ENCODE measurements around the gene ZDHHC4. TPM values are rescaled to one million over a fixed set of nuclear protein-coding genes. Genes with fewer than 3 reads are reported as not detected.

Gene ZDHHC4
- polyA plus RNA-seq, 2 of the 4 experiments (the other 2 are of a cell fraction) = 42.8 to 118 TPM

GRCh38 chr7:6529643-6530042 is 47.6 kb upstream of the ZDHHC4 start:
- H3K27ac ChIP-seq = no peak overlapping the region
- no peak overlapping the region for H3K4me2 ChIP-seq
- H3K4me1 ChIP-seq = no peaks in the 10 kb centered on the region
- TF ChIP-seq CBX8 (IDR thresholded peaks at IDR 0.05) = no peak
- no peak for TF ChIP-seq RAD21 (conservative IDR thresholded peaks at IDR 0.05 in 1 of 2, IDR thresholded peaks at IDR 0.05 in 1 of 2)
- no peak for TF ChIP-seq USF2 (IDR thresholded peaks at IDR 0.05)
- TF ChIP-seq KDM1A (IDR thresholded peaks at IDR 0.05; ENCODE audit: low read depth) = no peak
- no peak for TF ChIP-seq RCOR1 (IDR thresholded peaks at IDR 0.05; ENCODE audit: low read depth, low read length)
- TF ChIP-seq HES2 (IDR thresholded peaks at IDR 0.05) = no peak
- no peak for TF ChIP-seq ZSCAN20 (CRISPR knock-in tag; IDR thresholded peaks at IDR 0.05)
- no peak for TF ChIP-seq RARB (CRISPR knock-in tag; IDR thresholded peaks at IDR 0.05)
- TF ChIP-seq CHD4 (IDR thresholded peaks at IDR 0.05; ENCODE audit: borderline replicate concordance) = no peak
- TF ChIP-seq TP53 (CRISPR knock-in tag; IDR thresholded peaks at IDR 0.05) = no peak
- no peak for TF ChIP-seq POLR2AphosphoS2 (conservative IDR thresholded peaks at IDR 0.05; ENCODE audit: low read length)
- no peak for TF ChIP-seq MYC (IDR thresholded peaks at IDR 0.05; ENCODE audit: borderline replicate concordance, low read length)
- no peak for TF ChIP-seq CHD2 (IDR thresholded peaks at IDR 0.05; ENCODE audit: low read length, partially characterized antibody)
- no peak for TF ChIP-seq MAFK (IDR thresholded peaks at IDR 0.05; ENCODE audit: partially characterized antibody)
- no peak for TF ChIP-seq RNF2 (IDR thresholded peaks at IDR 0.05; ENCODE audit: borderline replicate concordance, low read depth)
- ChIA-PET POLR2A (interaction anchor here (0.5 kb wide), 1 partner anchor 63 kb away, joined by 3 read pairs; no protein-coding TSS in a partner anchor), CTCF (no interaction called here)
- DNase-seq (ENCODE audit: low read depth in 1 of 2, low spot score in 1 of 2) (no peak), FAIRE-seq (no peak), ATAC-seq (no peak)
- no peaks in the 10 kb centered on the region for H3K9me3 ChIP-seq
- H3K4me3 ChIP-seq = no peak overlapping the region
- 74% methylated on average over 5 of the region's 6 CpGs for WGBS (ENCODE audit: missing lambda C conversion rate)

GRCh38 chr7:6530626-6531491 is 46.4 kb upstream of the ZDHHC4 start:
- TF ChIP-seq RFX5 (IDR thresholded peaks at IDR 0.05) = no peak
- no peak for TF ChIP-seq POLR2A (IDR thresholded peaks at IDR 0.05; ENCODE audit: low read length)
- TF ChIP-seq KDM5A (IDR thresholded peaks at IDR 0.05) = no peak
- no peak for TF ChIP-seq MAX (IDR thresholded peaks at IDR 0.05)
- no peak for TF ChIP-seq HES2 (IDR thresholded peaks at IDR 0.05)
- no peak for TF ChIP-seq HDAC2 (IDR thresholded peaks at IDR 0.05)
- no peak for TF ChIP-seq RARB (CRISPR knock-in tag; IDR thresholded peaks at IDR 0.05)
- no peak for TF ChIP-seq CHD4 (IDR thresholded peaks at IDR 0.05; ENCODE audit: borderline replicate concordance)
- no peak for TF ChIP-seq RCOR1 (IDR thresholded peaks at IDR 0.05; ENCODE audit: low read depth, low read length)
- TF ChIP-seq EHMT2 (IDR thresholded peaks at IDR 0.05; ENCODE audit: low read depth) = no peak
- no peak for TF ChIP-seq CBX8 (IDR thresholded peaks at IDR 0.05)
- no peak for TF ChIP-seq NR3C1 (IDR thresholded peaks at IDR 0.05)
- no peak for TF ChIP-seq ZFP36 (IDR thresholded peaks at IDR 0.05; ENCODE audit: borderline replicate concordance, partially characterized antibody)
- TF ChIP-seq BHLHE40 (IDR thresholded peaks at IDR 0.05; ENCODE audit: low read depth, low read length) = no peak
- no peak for TF ChIP-seq KDM1A (IDR thresholded peaks at IDR 0.05; ENCODE audit: low read depth)
- ATAC-seq (peak; percentile 11 to 40; a peak in 3 of 6 replicates), FAIRE-seq (no peak), DNase-seq (ENCODE audit: low read depth in 1 of 2, low spot score in 1 of 2) (no peak)
- WGBS (ENCODE audit: missing lambda C conversion rate) = 14% methylated on average over 49 of the region's 74 CpGs
- Histone ChIP-seq H3K4me2 (peak overlapping the region; percentile 97), H3K4me3 (peak overlapping the region; percentile 57), H3K9me3 (no peaks in the 10 kb centered on the region), H3K27ac (peak overlapping the region in 1 of 2 experiments; percentile 67; a peak in 3 of 6 replicates), H3K4me1 (no peaks in the 10 kb centered on the region)
- ChIA-PET POLR2A (no interaction called here), CTCF (interaction anchor here (2.8 kb wide), 1 partner anchor 15 kb away, joined by 11 read pairs; no protein-coding TSS in a partner anchor)

Measured in A549 (cell line).